ENCODE data around the gene STAT2.

STAT2 gene

GRCh38 chr12:56382611-56383010 lies 22.7 kb upstream of the STAT2 start:
- Histone ChIP-seq H3K27me3 (ENCODE audit: control insufficient read depth, insufficient read depth, low read length) (no peaks in the 10 kb centered on the region), H3K9ac (ENCODE audit: low read length) (no peak overlapping the region), H3K36me3 (ENCODE audit: control insufficient read depth, insufficient read depth, low read length) (no peaks in the 10 kb centered on the region), H3K27ac (ENCODE audit: low read depth, low read length) (no peak overlapping the region), H3K4me3 (ENCODE audit: low read length) (no peak overlapping the region), H3K4me1 (ENCODE audit: control insufficient read depth, insufficient read depth, low read length) (no peaks in the 10 kb centered on the region)

GRCh38 chr12:56377989-56378316 lies 18.0 kb upstream of the STAT2 start:
- no peak overlapping the region for H3K27ac ChIP-seq (ENCODE audit: low read depth, low read length)
- no peak overlapping the region for H3K9ac ChIP-seq (ENCODE audit: low read length)
- H3K27me3 ChIP-seq (ENCODE audit: control insufficient read depth, insufficient read depth, low read length) = no peaks in the 10 kb centered on the region
- no peaks in the 10 kb centered on the region for H3K4me1 ChIP-seq (ENCODE audit: control insufficient read depth, insufficient read depth, low read length)
- no peaks in the 10 kb centered on the region for H3K36me3 ChIP-seq (ENCODE audit: control insufficient read depth, insufficient read depth, low read length)
- no peak overlapping the region for H3K4me3 ChIP-seq (ENCODE audit: low read length)

- Histone ChIP-seq H3K27me3 (ENCODE audit: control insufficient read depth, insufficient read depth, low read length) (no peaks in the 10 kb centered on the region), H3K9ac (ENCODE audit: low read length) (no peak overlapping the region), H3K4me3 (ENCODE audit: low read length) (no peak overlapping the region), H3K4me1 (ENCODE audit: control insufficient read depth, insufficient read depth, low read length) (no peaks in the 10 kb centered on the region), H3K27ac (ENCODE audit: low read depth, low read length) (no peak overlapping the region), H3K36me3 (ENCODE audit: control insufficient read depth, insufficient read depth, low read length) (no peaks in the 10 kb centered on the region)
Measured at GRCh38 chr12:56377310-56377988, 17.5 kb upstream of the STAT2 start.

- no peak overlapping the region for H3K9ac ChIP-seq (ENCODE audit: low read length)
- H3K27me3 ChIP-seq (ENCODE audit: control insufficient read depth, insufficient read depth, low read length) = no peaks in the 10 kb centered on the region
- H3K36me3 ChIP-seq (ENCODE audit: control insufficient read depth, insufficient read depth, low read length) = no peaks in the 10 kb centered on the region
- no peaks in the 10 kb centered on the region for H3K4me1 ChIP-seq (ENCODE audit: control insufficient read depth, insufficient read depth, low read length)
- H3K27ac ChIP-seq (ENCODE audit: low read depth, low read length) = no peak overlapping the region
- H3K4me3 ChIP-seq (ENCODE audit: low read length) = no peak overlapping the region
Measured at GRCh38 chr12:56375598-56376434, 15.9 kb upstream of the STAT2 start.

GRCh38 chr12:56374726-56375597 lies 15.1 kb upstream of the STAT2 start:
- Histone ChIP-seq H3K27me3 (ENCODE audit: control insufficient read depth, insufficient read depth, low read length) (no peaks in the 10 kb centered on the region), H3K4me1 (ENCODE audit: control insufficient read depth, insufficient read depth, low read length) (no peaks in the 10 kb centered on the region), H3K36me3 (ENCODE audit: control insufficient read depth, insufficient read depth, low read length) (no peaks in the 10 kb centered on the region), H3K9ac (ENCODE audit: low read length) (no peak overlapping the region), H3K4me3 (ENCODE audit: low read length) (no peak overlapping the region), H3K27ac (ENCODE audit: low read depth, low read length) (no peak overlapping the region)

GRCh38 chr12:56373515-56373914 lies 13.6 kb upstream of the STAT2 start:
- Histone ChIP-seq H3K4me1 (ENCODE audit: control insufficient read depth, insufficient read depth, low read length) (no peaks in the 10 kb centered on the region), H3K27me3 (ENCODE audit: control insufficient read depth, insufficient read depth, low read length) (no peaks in the 10 kb centered on the region), H3K27ac (ENCODE audit: low read depth, low read length) (no peak overlapping the region), H3K4me3 (ENCODE audit: low read length) (no peak overlapping the region), H3K36me3 (ENCODE audit: control insufficient read depth, insufficient read depth, low read length) (no peaks in the 10 kb centered on the region), H3K9ac (ENCODE audit: low read length) (no peak overlapping the region)

GRCh38 chr12:56366948-56367347 lies 7.0 kb upstream of the STAT2 start:
- no peaks in the 10 kb centered on the region for H3K4me1 ChIP-seq (ENCODE audit: control insufficient read depth, insufficient read depth, low read length)
- H3K27ac ChIP-seq (ENCODE audit: low read depth, low read length) = no peak overlapping the region
- H3K4me3 ChIP-seq (ENCODE audit: low read length) = no peak overlapping the region
- no peak overlapping the region for H3K9ac ChIP-seq (ENCODE audit: low read length)
- H3K36me3 ChIP-seq (ENCODE audit: control insufficient read depth, insufficient read depth, low read length) = no peaks in the 10 kb centered on the region
- no peaks in the 10 kb centered on the region for H3K27me3 ChIP-seq (ENCODE audit: control insufficient read depth, insufficient read depth, low read length)

GRCh38 chr12:56362130-56363059 lies 2.5 kb upstream of the STAT2 start, which contains the start of gene APOF:
Gene APOF (minus strand): TSS chr12:56362857. CDS start chr12:56362745, 112 bp downstream.
- no peak within 1 kb of the TSS for H3K27ac ChIP-seq (ENCODE audit: low read depth, low read length)
- no peaks in the 10 kb centered on the region for H3K36me3 ChIP-seq (ENCODE audit: control insufficient read depth, insufficient read depth, low read length)
- no peak within 1 kb of the TSS for H3K4me3 ChIP-seq (ENCODE audit: low read length)
- no peak within 1 kb of the TSS for H3K9ac ChIP-seq (ENCODE audit: low read length)
- peaks cover 8% of the 10 kb centered on the region for H3K4me1 ChIP-seq (ENCODE audit: control insufficient read depth, insufficient read depth, low read length)
- H3K27me3 ChIP-seq (ENCODE audit: control insufficient read depth, insufficient read depth, low read length) = no peaks in the 10 kb centered on the region

GRCh38 chr12:56361487-56362129 lies 1.7 kb upstream of the STAT2 start:
- Histone ChIP-seq H3K4me3 (ENCODE audit: low read length) (no peak overlapping the region), H3K36me3 (ENCODE audit: control insufficient read depth, insufficient read depth, low read length) (no peaks in the 10 kb centered on the region), H3K27me3 (ENCODE audit: control insufficient read depth, insufficient read depth, low read length) (no peaks in the 10 kb centered on the region), H3K4me1 (ENCODE audit: control insufficient read depth, insufficient read depth, low read length) (peaks cover 8% of the 10 kb centered on the region), H3K27ac (ENCODE audit: low read depth, low read length) (no peak overlapping the region), H3K9ac (ENCODE audit: low read length) (no peak overlapping the region)

- H3K4me3 ChIP-seq (ENCODE audit: low read length) = peak overlapping the region; percentile 74
- no peaks in the 10 kb centered on the region for H3K27me3 ChIP-seq (ENCODE audit: control insufficient read depth, insufficient read depth, low read length)
- H3K9ac ChIP-seq (ENCODE audit: low read length) = no peak overlapping the region
- peaks cover 24% of the 10 kb centered on the region for H3K36me3 ChIP-seq (ENCODE audit: control insufficient read depth, insufficient read depth, low read length)
- peak overlapping the region; percentile 86 for H3K27ac ChIP-seq (ENCODE audit: low read depth, low read length)
- H3K4me1 ChIP-seq (ENCODE audit: control insufficient read depth, insufficient read depth, low read length) = peaks cover 8% of the 10 kb centered on the region
Measured at GRCh38 chr12:56358836-56359532, 923 bp downstream of the STAT2 start.

GRCh38 chr12:56351325-56351724 lies 8.6 kb downstream of the STAT2 start:
- Histone ChIP-seq H3K4me1 (ENCODE audit: control insufficient read depth, insufficient read depth, low read length) (no peaks in the 10 kb centered on the region), H3K27ac (ENCODE audit: low read depth, low read length) (no peak overlapping the region), H3K27me3 (ENCODE audit: control insufficient read depth, insufficient read depth, low read length) (no peaks in the 10 kb centered on the region), H3K4me3 (ENCODE audit: low read length) (no peak overlapping the region), H3K9ac (ENCODE audit: low read length) (no peak overlapping the region), H3K36me3 (ENCODE audit: control insufficient read depth, insufficient read depth, low read length) (peaks cover 58% of the 10 kb centered on the region)
